Aorta (tissue), 5 donors: ENCODE measurements around the gene TSPAN15. TPM values are rescaled to one million over a fixed set of nuclear protein-coding genes. Genes with fewer than 3 reads are reported as not detected.

Source experiments
- ATAC-seq: fragments of 200-7000 bp; cut with Tn5 transposase; one replicate; pipeline ENCODE4 v1.9.1; 2022; ENCODE audit warnings: moderate library complexity; ENCODE audit not compliant: low FRiP score
- DNase-seq, 2 donors: peaks; one replicate each; pipeline ENCODE4 v3.0.0-alpha.2; 2020
- H3K27ac ChIP-seq, 2 donors: one replicate each; pipeline ENCODE4 v1.5.1; 2013; ENCODE audit warnings: low read length in 2 of 2, mild to moderate bottlenecking in 2 of 2, moderate library complexity in 2 of 2, control low read depth in 1 of 2, inconsistent platforms in 1 of 2, low read depth in 1 of 2
- H3K27me3 ChIP-seq, 2 donors: one replicate each; pipeline ENCODE4 v1.6.1; 2013; ENCODE audit warnings: control low read depth in 1 of 2, low read length in 1 of 2, mild to moderate bottlenecking in 1 of 2, moderate library complexity in 1 of 2; ENCODE audit not compliant: insufficient read depth in 2 of 2, control insufficient read depth in 1 of 2
- H3K36me3 ChIP-seq, 2 donors: one replicate each; pipeline ENCODE4 v1.6.1; 2013; ENCODE audit warnings: control low read depth in 1 of 2, low read length in 1 of 2, mild to moderate bottlenecking in 1 of 2; ENCODE audit not compliant: insufficient read depth in 2 of 2, control insufficient read depth in 1 of 2
- H3K4me1 ChIP-seq, 2 donors: one replicate each; pipeline ENCODE4 v1.6.1; 2013; ENCODE audit warnings: low read length in 2 of 2, control low read depth in 1 of 2, mild to moderate bottlenecking in 1 of 2, moderate library complexity in 1 of 2; ENCODE audit not compliant: insufficient read depth in 2 of 2, control insufficient read depth in 1 of 2
- H3K4me3 ChIP-seq, 2 donors: one replicate each; pipeline ENCODE4 v1.5.1; 2013; ENCODE audit warnings: low read length in 2 of 2, control low read depth in 1 of 2, mild to moderate bottlenecking in 1 of 2
- H3K9me3 ChIP-seq: one replicate; pipeline ENCODE4 v1.6.1; 2013; ENCODE audit warnings: mild to moderate bottlenecking, low read length; ENCODE audit not compliant: control insufficient read depth
- WGBS, 2 donors: extraction: QIAGEN DNeasy Blood & Tissue Kit; methylation state at CpG; one replicate each; pipeline ENCODE4 v1.1.7; 2013; 5-methylcytosine and 5-hydroxymethylcytosine counted together
- intact Hi-C, 2 donors: fragments of 100-400 bp; cut with DNase I; formaldehyde crosslinking; loops; one replicate each; pipeline versions ENCODE4 v1.14.2 to v1.15.0; 2022
- polyA plus RNA-seq, 2 donors: library from polyadenylated mRNA; stranded (reverse); fragments of 200-250 nt; gene quantifications; one replicate each; pipeline ENCODE4 v1.2.3, GENCODE V29; 2013
- total RNA-seq, 2 donors: library from RNA; stranded (reverse); fragmentation: NEBNext Ultra II Directional; extraction: Animal tissue kit (Norgen Biotek cat#: 25700); gene quantifications; one replicate each; pipeline ENCODE4 v1.2.1, GENCODE V29; 2021
- donor health status: healthy with polysubstance abuse.
- donor health status: Bipolar disorder and iron deficiency.
- donor health status: DM: no; HTN: no; CAD: no.
- donor health status: DM: no; HTN: no; CAD: no.
- donor health status: DM: yes; HTN: yes; CAD: no.

TSPAN15 gene
- total and polyA plus RNA-seq, 4 donors: 1.8 to 16.8 (median 11.5) TPM

- no peaks in the 10 kb centered on the region for H3K27me3 ChIP-seq
- WGBS, 2 donors: 93 to 94% methylated on average over 5 of the region's 5 CpGs
- intact Hi-C loops: no loop called here
- H3K4me1 ChIP-seq: no peaks in the 10 kb centered on the region
- no peaks in the 10 kb centered on the region for H3K36me3 ChIP-seq
- no peak for ATAC-seq
- H3K27ac ChIP-seq: no peak overlapping the region
- no peak overlapping the region for H3K4me3 ChIP-seq
- no peaks in the 10 kb centered on the region for H3K9me3 ChIP-seq
- peak in 1 of 2 donors; percentile 1 for DNase-seq
Observed at GRCh38 chr10:69457771-69458237, 6.5 kb downstream of the TSPAN15 start.

GRCh38 chr10:69458430-69459100 is 7.3 kb downstream of the TSPAN15 start:
- Histone ChIP-seq H3K27ac (no peak overlapping the region), H3K4me3 (no peak overlapping the region), H3K36me3 (no peaks in the 10 kb centered on the region), H3K4me1 (no peaks in the 10 kb centered on the region), H3K27me3 (no peaks in the 10 kb centered on the region), H3K9me3 (no peaks in the 10 kb centered on the region)
- intact Hi-C loops: no loop called here
- 69 to 78% methylated on average over 10 of the region's 10 CpGs for WGBS, 2 donors
- ATAC-seq: no peak
- DNase-seq: peak; percentile 51 to 77

GRCh38 chr10:69459101-69459790 is 8.0 kb downstream of the TSPAN15 start:
- Histone ChIP-seq H3K27ac (no peak overlapping the region), H3K4me3 (no peak overlapping the region), H3K9me3 (no peaks in the 10 kb centered on the region), H3K27me3 (no peaks in the 10 kb centered on the region), H3K36me3 (no peaks in the 10 kb centered on the region), H3K4me1 (no peaks in the 10 kb centered on the region)
- intact Hi-C loops: no loop called here
- no peak for ATAC-seq
- 73 to 85% methylated on average over 8 of the region's 8 CpGs for WGBS, 2 donors
- peak in 1 of 2 donors; percentile 47 for DNase-seq

GRCh38 chr10:69459893-69460575 is 8.8 kb downstream of the TSPAN15 start:
- H3K36me3 ChIP-seq: no peaks in the 10 kb centered on the region
- no peak overlapping the region for H3K4me3 ChIP-seq
- H3K27ac ChIP-seq: no peak overlapping the region
- no peaks in the 10 kb centered on the region for H3K27me3 ChIP-seq
- DNase-seq: peak in 1 of 2 donors; percentile 72
- peak; percentile 19 for ATAC-seq
- intact Hi-C loops: no loop called here
- no peaks in the 10 kb centered on the region for H3K4me1 ChIP-seq
- WGBS, 2 donors: 91 to 95% methylated on average over 12 of the region's 12 CpGs
- no peaks in the 10 kb centered on the region for H3K9me3 ChIP-seq

- Histone ChIP-seq H3K27me3 (no peaks in the 10 kb centered on the region), H3K4me3 (no peak overlapping the region), H3K27ac (no peak overlapping the region), H3K36me3 (no peaks in the 10 kb centered on the region), H3K4me1 (no peaks in the 10 kb centered on the region), H3K9me3 (no peaks in the 10 kb centered on the region)
- ATAC-seq (no peak), DNase-seq (peak in 1 of 2 donors; percentile 62)
- intact Hi-C loops: no loop called here
- WGBS, 2 donors: 96 to 99% methylated on average over 9 of the region's 9 CpGs
Observed at GRCh38 chr10:69460576-69461242, 9.4 kb downstream of the TSPAN15 start.

- WGBS, 2 donors: 90 to 95% methylated on average over 5 of the region's 5 CpGs
- ATAC-seq (no peak), DNase-seq (peak in 1 of 2 donors; percentile 62)
- no peak overlapping the region for H3K4me3 ChIP-seq
- no peaks in the 10 kb centered on the region for H3K4me1 ChIP-seq
- intact Hi-C loops: no loop called here
- H3K27me3 ChIP-seq: no peaks in the 10 kb centered on the region
- H3K36me3 ChIP-seq: no peaks in the 10 kb centered on the region
- H3K9me3 ChIP-seq: no peaks in the 10 kb centered on the region
- no peak overlapping the region for H3K27ac ChIP-seq
Observed at GRCh38 chr10:69461243-69462025, 10.2 kb downstream of the TSPAN15 start.

- Histone ChIP-seq H3K36me3 (no peaks in the 10 kb centered on the region), H3K27me3 (no peaks in the 10 kb centered on the region), H3K27ac (no peak overlapping the region), H3K9me3 (no peaks in the 10 kb centered on the region), H3K4me3 (no peak overlapping the region), H3K4me1 (no peaks in the 10 kb centered on the region)
- no peak for ATAC-seq
- peak in 1 of 2 donors; percentile 15 for DNase-seq
- intact Hi-C loops: no loop called here
- WGBS, 2 donors: 94 to 95% methylated on average over 6 of the region's 6 CpGs
Observed at GRCh38 chr10:69463886-69464285, 12.6 kb downstream of the TSPAN15 start.

- Histone ChIP-seq H3K27ac (no peak overlapping the region), H3K4me3 (no peak overlapping the region), H3K27me3 (no peaks in the 10 kb centered on the region), H3K9me3 (no peaks in the 10 kb centered on the region), H3K36me3 (no peaks in the 10 kb centered on the region), H3K4me1 (no peaks in the 10 kb centered on the region)
- no peak for ATAC-seq
- intact Hi-C loops: no loop called here
- 89 to 92% methylated on average over 7 of the region's 7 CpGs for WGBS, 2 donors
- peak in 1 of 2 donors; percentile 41 for DNase-seq
Observed at GRCh38 chr10:69464401-69464800, 13.1 kb downstream of the TSPAN15 start.
